Measurements from ENCODE around the gene TERT.

TERT gene

GRCh38 chr5:1255081-1255561 lies 39.7 kb downstream of the TERT start:
- no peak for DNase-seq

GRCh38 chr5:1254196-1254595 lies 40.7 kb downstream of the TERT start:
- no peak for DNase-seq

GRCh38 chr5:1253456-1254105 lies 41.3 kb downstream of the TERT start:
- no peak for DNase-seq

- DNase-seq = no peak
Measured at GRCh38 chr5:1252681-1253080, 42.2 kb downstream of the TERT start.

- DNase-seq = no peak
Measured at GRCh38 chr5:1251678-1252580, 42.9 kb downstream of the TERT start.

GRCh38 chr5:1249366-1250280 lies 45.2 kb downstream of the TERT start:
- DNase-seq = no peak

- DNase-seq = no peak
Measured at GRCh38 chr5:1247811-1248210, 47.1 kb downstream of the TERT start.

- peak; percentile 8 for DNase-seq
Measured at GRCh38 chr5:1246711-1247431, 48.0 kb downstream of the TERT start.

- DNase-seq = no peak
Measured at GRCh38 chr5:1245905-1246576, 48.8 kb downstream of the TERT start.

- DNase-seq = no peak
Measured at GRCh38 chr5:1244976-1245375, 49.9 kb downstream of the TERT start.

- DNase-seq = no peak
Measured at GRCh38 chr5:1244255-1244654, 50.6 kb downstream of the TERT start.

- DNase-seq = no peak
Measured at GRCh38 chr5:1243487-1244130, 51.3 kb downstream of the TERT start.

- no peak for DNase-seq
Measured at GRCh38 chr5:1242733-1243486, 52.0 kb downstream of the TERT start.

GRCh38 chr5:1241509-1242080 lies 53.3 kb downstream of the TERT start:
- no peak for DNase-seq

- DNase-seq = no peak
Measured at GRCh38 chr5:1240496-1241260, 54.2 kb downstream of the TERT start.

GRCh38 chr5:1239505-1240251 lies 55.2 kb downstream of the TERT start:
- DNase-seq = no peak

- DNase-seq = no peak
Measured at GRCh38 chr5:1235838-1236237, 59.0 kb downstream of the TERT start.

- DNase-seq = no peak
Measured at GRCh38 chr5:1235379-1235778, 59.5 kb downstream of the TERT start.

GRCh38 chr5:1232780-1233179 lies 62.1 kb downstream of the TERT start:
- no peak for DNase-seq
